Epithelial cell of esophagus (primary cell): ENCODE data around the gene HMCN1.
"Not testable (repeated sequence)": the region's sequence is repeated elsewhere in the genome, so short reads cannot be mapped to it uniquely, and the experiment has no call there.

Experiments
- DNase-seq: peaks from one replicate; pipeline ENCODE4 v3.0.0; 2010; ENCODE audit warnings: low read depth
- H3K4me3 ChIP-seq: 2 replicates; pipeline ENCODE4 v1.5.1; 2011; ENCODE audit warnings: mild to moderate bottlenecking, low read length, control low read depth
- TF ChIP-seq, protein P1 (sequence below): IDR thresholded peaks from 2 replicates; pipeline ENCODE4 v1.5.1; 2011; ENCODE audit warnings: low read depth, mild to moderate bottlenecking, low read length, control low read depth, inconsistent platforms; ENCODE audit not compliant: insufficient read depth; ENCODE audit errors: missing control alignments

The HMCN1 gene

DNA sequence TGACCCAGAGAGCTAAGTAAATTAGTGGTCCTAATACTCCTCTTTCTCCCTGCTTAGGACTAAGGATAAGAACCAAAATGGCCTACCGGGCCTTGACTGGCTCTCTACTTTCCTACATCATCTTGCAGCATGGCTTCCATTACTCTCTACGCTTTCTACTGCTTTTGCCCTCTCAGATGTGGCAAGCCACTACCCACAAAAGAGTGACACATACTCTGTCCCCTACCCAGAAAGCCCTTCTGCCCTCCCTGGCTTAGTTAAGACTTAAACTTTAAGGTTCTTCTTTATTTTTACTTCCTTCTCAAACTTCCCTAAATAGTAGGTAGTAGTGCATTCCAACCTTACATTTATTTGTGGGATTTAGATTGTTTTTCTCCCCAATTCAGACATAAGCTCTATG lies 412.8 kb downstream of the HMCN1 start:
- DNase-seq: no peak
- no peak overlapping the region for H3K4me3 ChIP-seq
- TF ChIP-seq, protein P1, sequence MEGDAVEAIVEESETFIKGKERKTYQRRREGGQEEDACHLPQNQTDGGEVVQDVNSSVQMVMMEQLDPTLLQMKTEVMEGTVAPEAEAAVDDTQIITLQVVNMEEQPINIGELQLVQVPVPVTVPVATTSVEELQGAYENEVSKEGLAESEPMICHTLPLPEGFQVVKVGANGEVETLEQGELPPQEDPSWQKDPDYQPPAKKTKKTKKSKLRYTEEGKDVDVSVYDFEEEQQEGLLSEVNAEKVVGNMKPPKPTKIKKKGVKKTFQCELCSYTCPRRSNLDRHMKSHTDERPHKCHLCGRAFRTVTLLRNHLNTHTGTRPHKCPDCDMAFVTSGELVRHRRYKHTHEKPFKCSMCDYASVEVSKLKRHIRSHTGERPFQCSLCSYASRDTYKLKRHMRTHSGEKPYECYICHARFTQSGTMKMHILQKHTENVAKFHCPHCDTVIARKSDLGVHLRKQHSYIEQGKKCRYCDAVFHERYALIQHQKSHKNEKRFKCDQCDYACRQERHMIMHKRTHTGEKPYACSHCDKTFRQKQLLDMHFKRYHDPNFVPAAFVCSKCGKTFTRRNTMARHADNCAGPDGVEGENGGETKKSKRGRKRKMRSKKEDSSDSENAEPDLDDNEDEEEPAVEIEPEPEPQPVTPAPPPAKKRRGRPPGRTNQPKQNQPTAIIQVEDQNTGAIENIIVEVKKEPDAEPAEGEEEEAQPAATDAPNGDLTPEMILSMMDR: no peak

DNA sequence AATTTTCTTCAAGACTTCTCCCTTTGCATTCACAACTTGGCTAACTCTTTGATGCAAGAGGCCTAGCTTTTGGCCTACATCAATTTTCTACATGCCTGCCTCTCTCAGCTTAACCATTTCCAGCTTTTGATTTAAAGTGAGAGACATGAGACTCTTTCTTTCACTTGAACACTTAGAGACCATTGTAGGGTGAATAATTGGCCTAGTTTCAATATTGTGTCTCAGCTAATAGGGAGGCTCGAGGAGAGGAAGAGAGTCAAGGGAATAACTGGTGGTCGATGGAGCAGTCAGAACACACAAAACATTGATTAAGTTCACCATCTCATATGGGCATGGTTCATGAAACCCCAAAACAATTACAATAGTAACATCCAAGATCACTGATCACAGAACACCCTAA lies 415.4 kb downstream of the HMCN1 start:
- TF ChIP-seq, protein P1: no peak
- H3K4me3 ChIP-seq: no peak overlapping the region
- no peak for DNase-seq

DNA sequence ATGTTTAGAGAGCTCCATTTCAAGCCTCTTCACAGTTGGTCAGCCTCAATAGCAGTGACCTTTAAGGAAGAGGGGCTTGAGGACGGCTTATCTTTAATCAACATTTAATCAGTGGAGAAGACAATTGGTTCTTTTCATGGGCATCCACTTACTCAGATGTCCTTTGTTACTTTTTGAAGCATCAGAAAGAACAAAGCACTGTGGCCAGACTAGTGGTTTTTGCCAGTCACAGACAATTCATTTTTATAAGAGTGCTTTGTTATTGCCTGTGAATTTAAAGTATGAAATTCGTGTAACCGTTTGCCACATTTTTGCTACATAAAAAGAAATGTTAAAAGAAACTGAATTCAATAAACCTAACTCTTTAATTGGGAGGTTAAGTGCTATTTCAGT lies 418.0 kb downstream of the HMCN1 start:
- no peak overlapping the region for H3K4me3 ChIP-seq
- no peak for DNase-seq
- TF ChIP-seq, protein P1: no peak

DNA sequence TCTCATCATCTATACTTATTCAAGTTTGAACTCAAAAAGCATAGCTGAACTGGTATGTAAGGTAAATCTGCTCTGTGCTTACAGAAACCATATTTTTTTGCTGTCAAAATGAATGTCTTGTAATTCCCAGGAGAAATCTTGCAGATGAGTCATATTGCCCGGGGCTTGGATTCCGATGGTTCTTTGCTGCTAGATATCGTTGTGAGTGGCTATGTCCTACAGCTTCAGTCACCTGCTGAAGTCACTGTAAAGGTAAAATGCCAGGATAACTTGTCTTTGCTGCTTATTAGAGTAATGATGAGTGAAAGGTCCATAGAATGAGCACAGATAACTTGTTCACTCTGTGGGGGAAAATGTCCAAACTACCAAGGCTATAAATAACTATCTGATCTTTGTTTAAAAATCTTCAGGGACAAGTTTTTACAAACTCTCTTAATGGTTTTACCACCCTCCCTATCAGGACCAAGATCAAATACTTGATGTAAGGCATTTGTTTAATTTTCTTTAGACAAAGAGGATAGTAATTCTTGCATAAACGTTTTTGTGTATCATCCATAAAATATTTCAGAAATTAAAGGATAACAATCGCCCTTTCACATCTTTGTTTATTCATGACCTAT lies 418.5 kb downstream of the HMCN1 start:
- TF ChIP-seq, protein P1: no peak
- no peak overlapping the region for H3K4me3 ChIP-seq

DNA sequence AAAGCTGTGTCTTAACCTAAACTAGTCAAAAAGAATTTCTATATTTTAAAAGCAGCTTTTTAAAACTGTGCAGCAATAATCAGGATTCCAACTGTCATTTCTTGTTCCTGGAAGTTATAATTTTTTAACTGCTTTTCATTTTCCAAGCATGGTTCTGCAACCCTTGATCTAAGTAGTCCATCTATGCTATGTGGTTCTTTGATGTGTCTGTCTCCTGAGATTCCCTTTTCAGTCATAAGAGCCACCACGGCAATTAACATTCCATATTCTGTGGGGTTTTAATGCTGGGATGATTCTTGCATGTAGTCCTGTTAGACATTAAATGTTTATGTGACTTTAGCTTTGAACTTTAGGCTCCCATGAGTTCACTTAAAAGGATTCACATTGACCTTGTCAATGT lies 420.5 kb downstream of the HMCN1 start:
- DNase-seq: no peak
- H3K4me3 ChIP-seq: no peak overlapping the region
- TF ChIP-seq, protein P1: no peak

More for the DNA sequence above, 418.5 kb downstream of the HMCN1 start:
- DNase-seq: peak; percentile 89

DNA sequence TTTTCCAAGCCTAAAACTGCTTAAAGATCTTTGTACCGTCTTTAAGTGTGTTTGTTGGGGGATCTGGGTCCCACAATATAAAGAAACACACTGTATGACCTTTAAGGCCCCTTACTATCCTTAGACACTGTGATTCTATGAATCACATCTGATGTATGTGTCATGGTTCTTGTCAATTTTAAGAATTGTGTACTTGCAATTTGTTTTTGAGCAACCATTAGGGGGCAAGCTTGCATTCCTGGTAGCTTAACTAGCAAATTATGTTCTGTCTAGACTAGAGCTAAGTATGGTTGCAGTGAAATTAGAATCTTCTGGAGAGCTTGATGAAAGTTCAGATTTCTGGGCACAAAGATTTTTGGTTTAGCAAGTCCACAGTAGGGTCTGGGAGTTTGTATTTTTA lies 421.4 kb downstream of the HMCN1 start:
- no peak overlapping the region for H3K4me3 ChIP-seq
- DNase-seq: peak; percentile 82
- TF ChIP-seq, protein P1: peak; percentile 70

DNA sequence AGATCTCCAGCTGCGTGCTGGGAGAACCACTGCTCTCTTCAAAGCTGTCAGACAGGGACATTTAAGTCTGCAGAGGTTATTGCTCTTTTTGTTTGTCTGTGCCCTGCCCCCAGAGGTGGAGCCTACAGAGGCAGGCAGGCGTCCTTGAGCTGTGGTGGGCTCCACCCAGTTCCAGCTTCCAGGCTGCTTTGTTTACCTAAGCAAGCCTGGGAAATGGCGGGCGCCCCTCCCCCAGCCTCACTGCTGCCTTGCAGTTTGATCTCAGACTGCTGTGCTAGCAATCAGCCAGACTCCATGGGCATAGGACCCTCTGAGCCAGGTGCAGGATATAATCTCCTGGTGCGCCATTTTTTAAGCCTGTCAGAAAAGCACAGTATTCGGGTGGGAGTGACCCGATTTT lies 428.7 kb downstream of the HMCN1 start:
- not testable (repeated sequence) for DNase-seq

More for the DNA sequence above, 428.7 kb downstream of the HMCN1 start:
- not testable (repeated sequence) for H3K4me3 ChIP-seq
